CD4-positive, alpha-beta T cell treated with Interleukin-15 for 1 hour (primary cell): ENCODE results near the gene VSTM2L.

Source experiments
- DNase-seq: peaks from one replicate; pipeline ENCODE4 v3.0.0-alpha.2; 2020

The VSTM2L gene

DNA sequence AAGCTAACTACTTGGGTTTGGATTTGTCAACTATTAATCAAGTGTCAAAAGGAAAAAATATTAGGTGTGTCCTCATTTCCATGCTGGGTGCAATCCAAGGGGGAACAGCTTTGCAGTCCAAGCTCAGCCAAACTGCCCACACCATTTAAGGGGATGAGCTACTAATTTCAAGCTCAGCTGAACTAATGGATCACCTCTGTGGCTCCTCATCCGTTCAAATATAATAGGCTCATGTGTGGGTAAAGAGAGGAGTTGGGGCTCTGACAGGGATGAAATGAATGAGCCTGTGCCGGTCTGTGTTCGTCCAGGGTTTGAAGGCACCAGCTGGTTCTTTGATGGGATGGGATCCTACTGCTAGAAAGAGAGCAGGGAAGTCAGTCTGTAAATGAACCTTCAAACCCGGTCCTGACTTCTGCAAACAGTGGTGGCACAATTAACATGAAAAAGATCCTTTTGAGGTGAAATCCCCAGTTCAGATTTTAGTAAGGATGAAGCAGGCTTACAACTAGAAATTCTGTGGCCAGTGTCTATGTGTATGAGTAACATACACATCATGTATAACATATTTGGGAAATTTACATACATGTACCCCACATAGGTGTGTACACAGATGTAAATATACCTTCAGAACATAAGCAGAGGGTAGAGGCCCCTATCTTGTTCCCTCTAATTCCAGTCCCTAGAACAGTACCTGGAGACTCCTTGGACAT, 88.4 kb downstream of the VSTM2L start:
- no peak for DNase-seq

GRCh38 chr20:37991908-37992307, 89.0 kb downstream of the VSTM2L start:
- DNase-seq: no peak

- no peak for DNase-seq
Measured at GRCh38 chr20:37992802-37993409, 90.0 kb downstream of the VSTM2L start.

- no peak for DNase-seq
Measured at GRCh38 chr20:37994512-37994911, 91.6 kb downstream of the VSTM2L start.
